NB4 (cell line): ENCODE measurements around the gene SNX8.

Source experiments
- MYC ChIP-seq: IDR thresholded peaks from 2 replicates; pipeline ENCODE4 v1.6.1; 2011; ENCODE audit warnings: low read depth, low read length
- POLR2A ChIP-seq: IDR thresholded peaks from 2 replicates; pipeline ENCODE4 v1.6.1; 2011; ENCODE audit warnings: mild to moderate bottlenecking; ENCODE audit not compliant: insufficient read length; ENCODE audit errors: extremely low read depth
- TF ChIP-seq, protein P1 (sequence below): IDR thresholded peaks from one replicate; pipeline ENCODE4 v1.5.1; 2012; ENCODE audit warnings: low read depth, low read length
- TF ChIP-seq, protein P2 (sequence below): IDR thresholded peaks from 2 replicates; pipeline ENCODE4 v1.6.1; 2011; ENCODE audit warnings: low read depth, low read length

DNA sequence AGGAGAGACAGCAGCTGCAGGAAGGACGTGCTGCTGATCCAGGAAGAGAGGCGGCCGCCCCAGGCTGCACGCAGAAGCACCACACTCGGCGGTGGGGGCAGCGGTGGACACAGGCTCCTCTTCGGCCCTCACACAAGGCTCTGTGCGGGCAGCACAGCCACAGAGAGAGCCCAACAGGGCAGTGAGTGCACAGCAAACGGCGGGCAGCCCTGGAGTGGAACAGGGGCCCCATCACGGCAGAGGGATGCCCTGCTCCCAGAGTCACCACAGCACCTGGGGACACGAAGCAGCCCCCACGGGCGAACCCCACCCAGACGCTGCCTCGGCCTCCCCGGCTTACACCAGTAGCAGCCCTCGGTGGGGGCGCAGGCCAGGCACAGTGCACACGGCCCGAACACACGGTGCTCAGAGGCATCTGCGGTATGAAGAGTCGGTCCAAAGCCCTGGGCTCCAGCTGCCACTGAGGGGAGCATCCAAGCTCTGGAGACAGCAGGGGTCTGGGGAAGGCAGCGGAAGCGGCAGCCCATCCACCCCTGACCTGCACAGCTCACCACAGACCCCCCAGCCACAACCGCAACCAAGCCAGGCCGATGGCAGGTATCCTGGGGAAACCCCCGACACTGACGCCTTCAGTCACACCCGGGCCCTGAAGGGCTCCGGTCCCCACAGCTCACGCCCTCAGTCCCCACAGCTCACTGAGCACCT lies 55.4 kb downstream of the SNX8 start:
- TF ChIP-seq, protein P1, sequence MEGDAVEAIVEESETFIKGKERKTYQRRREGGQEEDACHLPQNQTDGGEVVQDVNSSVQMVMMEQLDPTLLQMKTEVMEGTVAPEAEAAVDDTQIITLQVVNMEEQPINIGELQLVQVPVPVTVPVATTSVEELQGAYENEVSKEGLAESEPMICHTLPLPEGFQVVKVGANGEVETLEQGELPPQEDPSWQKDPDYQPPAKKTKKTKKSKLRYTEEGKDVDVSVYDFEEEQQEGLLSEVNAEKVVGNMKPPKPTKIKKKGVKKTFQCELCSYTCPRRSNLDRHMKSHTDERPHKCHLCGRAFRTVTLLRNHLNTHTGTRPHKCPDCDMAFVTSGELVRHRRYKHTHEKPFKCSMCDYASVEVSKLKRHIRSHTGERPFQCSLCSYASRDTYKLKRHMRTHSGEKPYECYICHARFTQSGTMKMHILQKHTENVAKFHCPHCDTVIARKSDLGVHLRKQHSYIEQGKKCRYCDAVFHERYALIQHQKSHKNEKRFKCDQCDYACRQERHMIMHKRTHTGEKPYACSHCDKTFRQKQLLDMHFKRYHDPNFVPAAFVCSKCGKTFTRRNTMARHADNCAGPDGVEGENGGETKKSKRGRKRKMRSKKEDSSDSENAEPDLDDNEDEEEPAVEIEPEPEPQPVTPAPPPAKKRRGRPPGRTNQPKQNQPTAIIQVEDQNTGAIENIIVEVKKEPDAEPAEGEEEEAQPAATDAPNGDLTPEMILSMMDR = no peak
- TF ChIP-seq POLR2A (no peak), MYC (no peak)
- TF ChIP-seq, protein P2, sequence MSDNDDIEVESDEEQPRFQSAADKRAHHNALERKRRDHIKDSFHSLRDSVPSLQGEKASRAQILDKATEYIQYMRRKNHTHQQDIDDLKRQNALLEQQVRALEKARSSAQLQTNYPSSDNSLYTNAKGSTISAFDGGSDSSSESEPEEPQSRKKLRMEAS = no peak
